Chondrocyte (in vitro differentiated cells): ENCODE measurements around the gene LRRC55. TPM values are rescaled to one million over a fixed set of nuclear protein-coding genes. Genes with fewer than 3 reads are reported as not detected.

Experiments used
- DNase-seq: peaks from one replicate; pipeline ENCODE4 v3.0.0; 2021; ENCODE audit warnings: mixed read lengths, low spot score
- H3K27ac Mint-ChIP-seq: one replicate; pipeline ENCODE4 v1.8.0; 2021; ENCODE audit warnings: mild to moderate bottlenecking, moderate library complexity, mixed read lengths; ENCODE audit not compliant: unreplicated experiment
- H3K27me3 Mint-ChIP-seq: 2 replicates; pipeline ENCODE4 v1.8.0; 2021; ENCODE audit warnings: low read depth, mixed read lengths
- H3K36me3 Mint-ChIP-seq: 2 replicates; pipeline ENCODE4 v1.8.0; 2021; ENCODE audit warnings: low read depth, mixed read lengths
- H3K4me1 Mint-ChIP-seq: 2 replicates; pipeline ENCODE4 v1.8.0; 2021; ENCODE audit warnings: low read depth, mild to moderate bottlenecking, mixed read lengths
- H3K4me3 Mint-ChIP-seq: one replicate; pipeline ENCODE4 v1.8.0; 2021; ENCODE audit warnings: mild to moderate bottlenecking, moderate library complexity, mixed read lengths; ENCODE audit not compliant: unreplicated experiment
- H3K9me3 Mint-ChIP-seq: 2 replicates; pipeline ENCODE4 v1.8.0; 2021; ENCODE audit warnings: low read depth, mixed read lengths
- total RNA-seq: library from RNA; stranded (reverse); gene quantifications from 3 replicates; pipeline ENCODE4 v1.2.1, GENCODE V29; 2021
- TF ChIP-seq, protein P1 (sequence below): fragments of 200-600 bp; sonication (generic); IDR thresholded peaks from 2 replicates; pipeline ENCODE4 v1.5.0; 2021; ENCODE audit warnings: antibody characterized with exemption, mild to moderate bottlenecking, moderate library complexity

The LRRC55 gene
- total RNA-seq, 1 donor from 2014 or later, result not detected

DNA sequence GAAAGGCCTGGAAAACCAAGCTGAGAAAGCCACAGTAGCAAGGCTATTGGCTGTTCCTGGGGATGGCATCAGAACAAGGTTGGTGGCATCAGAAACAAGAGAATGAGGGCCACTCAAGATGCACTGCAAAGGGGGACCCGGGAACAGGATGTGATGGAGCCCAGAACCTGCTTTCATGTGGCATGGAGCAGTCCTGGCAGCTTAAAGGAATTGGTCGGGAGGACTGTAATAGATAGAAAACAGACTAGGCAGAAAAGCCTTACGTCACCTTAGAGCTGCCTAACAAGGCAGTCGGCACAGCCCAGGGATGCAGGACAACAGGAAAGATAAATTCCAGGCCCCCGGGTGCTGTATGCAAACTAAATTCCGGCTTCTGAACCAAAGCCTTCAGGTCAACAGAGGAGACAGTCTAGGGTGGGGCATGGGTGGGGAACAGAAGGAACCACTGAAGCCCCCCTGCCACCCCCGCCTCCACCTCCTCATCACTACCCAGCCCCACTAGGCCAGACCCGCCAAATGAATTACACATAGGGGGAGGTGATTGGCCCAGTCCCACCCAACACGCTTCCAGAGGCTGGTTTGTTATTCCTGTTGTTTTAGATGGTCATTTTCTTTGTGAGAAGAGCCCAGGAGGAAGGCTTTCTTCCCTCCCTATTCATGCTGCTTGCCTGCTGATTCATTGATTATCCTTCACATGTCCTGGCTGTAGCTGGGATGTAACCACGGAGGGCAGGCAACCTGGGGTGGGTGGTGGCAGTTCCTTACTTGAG, 25.7 kb upstream of the LRRC55 start:
- no peak overlapping the region for H3K27ac Mint-ChIP-seq
- TF ChIP-seq, protein P1, sequence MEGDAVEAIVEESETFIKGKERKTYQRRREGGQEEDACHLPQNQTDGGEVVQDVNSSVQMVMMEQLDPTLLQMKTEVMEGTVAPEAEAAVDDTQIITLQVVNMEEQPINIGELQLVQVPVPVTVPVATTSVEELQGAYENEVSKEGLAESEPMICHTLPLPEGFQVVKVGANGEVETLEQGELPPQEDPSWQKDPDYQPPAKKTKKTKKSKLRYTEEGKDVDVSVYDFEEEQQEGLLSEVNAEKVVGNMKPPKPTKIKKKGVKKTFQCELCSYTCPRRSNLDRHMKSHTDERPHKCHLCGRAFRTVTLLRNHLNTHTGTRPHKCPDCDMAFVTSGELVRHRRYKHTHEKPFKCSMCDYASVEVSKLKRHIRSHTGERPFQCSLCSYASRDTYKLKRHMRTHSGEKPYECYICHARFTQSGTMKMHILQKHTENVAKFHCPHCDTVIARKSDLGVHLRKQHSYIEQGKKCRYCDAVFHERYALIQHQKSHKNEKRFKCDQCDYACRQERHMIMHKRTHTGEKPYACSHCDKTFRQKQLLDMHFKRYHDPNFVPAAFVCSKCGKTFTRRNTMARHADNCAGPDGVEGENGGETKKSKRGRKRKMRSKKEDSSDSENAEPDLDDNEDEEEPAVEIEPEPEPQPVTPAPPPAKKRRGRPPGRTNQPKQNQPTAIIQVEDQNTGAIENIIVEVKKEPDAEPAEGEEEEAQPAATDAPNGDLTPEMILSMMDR, result no peak
- no peak overlapping the region for H3K4me3 Mint-ChIP-seq
- H3K27me3 Mint-ChIP-seq, result peaks cover 53% of the 10 kb centered on the region
- H3K36me3 Mint-ChIP-seq, result no peaks in the 10 kb centered on the region
- DNase-seq, result no peak
- no peaks in the 10 kb centered on the region for H3K4me1 Mint-ChIP-seq
- no peaks in the 10 kb centered on the region for H3K9me3 Mint-ChIP-seq

GRCh38 chr11:57156928-57157327, 24.8 kb upstream of the LRRC55 start:
- no peak for DNase-seq
- no peaks in the 10 kb centered on the region for H3K36me3 Mint-ChIP-seq
- no peak overlapping the region for H3K4me3 Mint-ChIP-seq
- TF ChIP-seq, protein P1, result no peak
- peaks cover 57% of the 10 kb centered on the region for H3K27me3 Mint-ChIP-seq
- H3K4me1 Mint-ChIP-seq, result no peaks in the 10 kb centered on the region
- H3K9me3 Mint-ChIP-seq, result no peaks in the 10 kb centered on the region
- no peak overlapping the region for H3K27ac Mint-ChIP-seq

DNA sequence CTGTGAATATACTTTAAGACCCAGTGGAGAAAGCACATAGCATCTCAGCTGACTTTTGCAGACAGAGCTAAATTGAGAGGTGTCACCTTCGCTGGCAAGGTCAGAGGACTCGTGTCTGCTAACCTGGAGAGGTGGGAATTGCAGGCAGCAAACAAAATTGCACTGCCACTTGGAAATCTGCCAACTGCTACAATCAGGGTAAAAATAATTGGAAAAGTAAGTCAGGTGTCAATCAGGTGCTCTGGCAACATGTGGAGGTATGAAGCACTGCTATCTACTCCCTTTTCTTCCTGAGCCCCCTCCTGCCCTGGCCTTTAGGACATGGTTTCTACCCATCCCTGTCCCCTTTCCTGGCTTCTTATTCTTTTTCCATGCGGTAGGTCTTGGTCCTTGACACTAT, 24.1 kb upstream of the LRRC55 start:
- H3K36me3 Mint-ChIP-seq, result no peaks in the 10 kb centered on the region
- peaks cover 63% of the 10 kb centered on the region for H3K27me3 Mint-ChIP-seq
- no peak overlapping the region for H3K4me3 Mint-ChIP-seq
- H3K9me3 Mint-ChIP-seq, result no peaks in the 10 kb centered on the region
- TF ChIP-seq, protein P1, result no peak
- DNase-seq, result no peak
- no peaks in the 10 kb centered on the region for H3K4me1 Mint-ChIP-seq
- no peak overlapping the region for H3K27ac Mint-ChIP-seq

DNA sequence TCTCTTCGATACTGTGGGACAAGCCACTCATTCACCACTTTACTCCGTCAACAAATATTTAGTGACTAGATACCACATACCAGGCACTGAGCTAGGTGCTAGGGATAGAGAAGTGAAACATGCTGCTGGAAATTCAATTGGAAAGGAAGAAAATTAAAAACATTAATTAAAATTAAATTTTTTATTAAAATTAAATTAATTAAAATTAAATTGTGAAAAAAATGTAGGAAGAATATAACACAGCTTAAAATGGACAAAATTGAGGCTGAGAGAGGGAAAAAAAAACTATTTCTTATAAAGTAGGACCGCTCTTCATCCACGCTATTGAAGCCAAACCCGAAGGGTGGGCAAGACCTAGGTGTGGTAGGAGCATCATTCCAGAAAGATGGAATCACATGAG, 23.6 kb upstream of the LRRC55 start:
- TF ChIP-seq, protein P1, result no peak
- H3K4me3 Mint-ChIP-seq, result no peak overlapping the region
- peaks cover 64% of the 10 kb centered on the region for H3K27me3 Mint-ChIP-seq
- H3K27ac Mint-ChIP-seq, result no peak overlapping the region
- H3K9me3 Mint-ChIP-seq, result no peaks in the 10 kb centered on the region
- DNase-seq, result no peak
- no peaks in the 10 kb centered on the region for H3K36me3 Mint-ChIP-seq
- no peaks in the 10 kb centered on the region for H3K4me1 Mint-ChIP-seq

GRCh38 chr11:57158599-57158998, 23.2 kb upstream of the LRRC55 start:
- TF ChIP-seq, protein P1, result no peak
- Mint-ChIP-seq H3K9me3 (no peaks in the 10 kb centered on the region), H3K27me3 (peaks cover 61% of the 10 kb centered on the region), H3K36me3 (no peaks in the 10 kb centered on the region), H3K4me1 (no peaks in the 10 kb centered on the region), H3K27ac (no peak overlapping the region), H3K4me3 (no peak overlapping the region)
- DNase-seq, result no peak
